Karpas-422 (cell line): ENCODE measurements around the gene ADAM22. TPM values are rescaled to one million over a fixed set of nuclear protein-coding genes. Genes with fewer than 3 reads are reported as not detected.

ENCODE experiments used
- DNase-seq: peaks from one replicate; pipeline ENCODE4 v3.0.0-alpha.2; 2015
- H2AFZ ChIP-seq: fragments of 200-600 bp; sonication (generic); 2 replicates; pipeline ENCODE4 v1.6.1; 2014; ENCODE audit warnings: antibody characterized with exemption, low read length, mixed read lengths
- H3K27ac ChIP-seq: fragments of 200-600 bp; sonication (generic); 2 replicates; pipeline ENCODE4 v1.5.1; 2014; ENCODE audit warnings: mild to moderate bottlenecking, low read length, moderate library complexity
- H3K27me3 ChIP-seq: fragments of 200-600 bp; sonication (generic); 2 replicates; pipeline ENCODE4 v1.6.1; 2014; ENCODE audit warnings: low read length, mixed read lengths
- H3K36me3 ChIP-seq: fragments of 200-600 bp; sonication (generic); 2 replicates; pipeline ENCODE4 v1.6.1; 2014; ENCODE audit warnings: low read length, mixed read lengths; ENCODE audit not compliant: insufficient read depth
- H3K4me1 ChIP-seq: fragments of 200-600 bp; sonication (generic); 2 replicates; pipeline ENCODE4 v1.6.1; 2014; ENCODE audit warnings: mild to moderate bottlenecking, low read length, mixed read lengths
- H3K4me2 ChIP-seq: fragments of 200-600 bp; sonication (generic); 2 replicates; pipeline ENCODE4 v1.6.1; 2014; ENCODE audit warnings: low read length, low read depth, mild to moderate bottlenecking; ENCODE audit not compliant: poor library complexity, severe bottlenecking
- H3K4me3 ChIP-seq: fragments of 200-600 bp; sonication (generic); 2 replicates; pipeline ENCODE4 v1.5.1; 2014; ENCODE audit warnings: mild to moderate bottlenecking, antibody characterized with exemption, low read length, mixed read lengths
- H3K79me2 ChIP-seq: fragments of 200-600 bp; sonication (generic); 2 replicates; pipeline ENCODE4 v1.6.1; 2014; ENCODE audit warnings: mild to moderate bottlenecking, low read length, mixed read lengths
- H3K9ac ChIP-seq: fragments of 200-600 bp; sonication (generic); 2 replicates; pipeline ENCODE4 v1.6.0; 2014; ENCODE audit warnings: low read length
- H3K9me2 ChIP-seq: fragments of 200-600 bp; sonication (generic), shearing (Covaris generic); replicated peaks from 2 replicates; pipeline ENCODE4 v1.6.0; 2014; ENCODE audit warnings: mild to moderate bottlenecking, low read length, moderate library complexity; ENCODE audit not compliant: insufficient read depth
- H3K9me3 ChIP-seq: fragments of 300-700, 200-600 bp; sonication (generic); 2 replicates; pipeline ENCODE4 v1.6.1; 2014; ENCODE audit warnings: low read length, mixed read lengths
- H4K20me1 ChIP-seq: fragments of 200-600 bp; sonication (generic); 2 replicates; pipeline ENCODE4 v1.6.1; 2014; ENCODE audit warnings: mild to moderate bottlenecking, antibody characterized with exemption, low read length, low read depth; ENCODE audit not compliant: insufficient read depth
- total RNA-seq: library from RNA; depleted of rRNA; stranded (reverse); fragments of >200 nt; shearing (Covaris generic); gene quantifications from 2 replicates; pipeline ENCODE4 v1.2.3, GENCODE V29; 2014; ENCODE audit warnings: low replicate concordance

ADAM22 gene
- total RNA-seq, 1 experiment from 2014 or later = 6.1 TPM

- Histone ChIP-seq H3K27me3 (no peaks in the 10 kb centered on the region; the same call in 1 of the 2 replicates), H3K4me1 (no peaks in the 10 kb centered on the region), H3K36me3 (no peaks in the 10 kb centered on the region), H3K9ac (no peak overlapping the region), H3K9me3 (no peaks in the 10 kb centered on the region), H3K9me2 (no peaks in the 10 kb centered on the region), H3K4me3 (no peak overlapping the region), H3K27ac (no peak overlapping the region), H3K79me2 (no peaks in the 10 kb centered on the region), H2AFZ (no peak overlapping the region), H4K20me1 (no peaks in the 10 kb centered on the region), H3K4me2 (no peak overlapping the region)
- no peak for DNase-seq
Observed at GRCh38 chr7:88027724-88028123, 93.7 kb downstream of the ADAM22 start.

GRCh38 chr7:88034083-88034695 lies 100.1 kb downstream of the ADAM22 start:
- Histone ChIP-seq H3K9me3 (no peaks in the 10 kb centered on the region), H3K79me2 (no peaks in the 10 kb centered on the region), H3K4me3 (no peak overlapping the region), H3K27me3 (no peaks in the 10 kb centered on the region; the same call in 1 of the 2 replicates), H4K20me1 (no peaks in the 10 kb centered on the region), H3K4me1 (no peaks in the 10 kb centered on the region), H3K36me3 (no peaks in the 10 kb centered on the region), H3K4me2 (no peak overlapping the region), H3K9ac (no peak overlapping the region), H3K27ac (no peak overlapping the region), H2AFZ (no peak overlapping the region), H3K9me2 (no peaks in the 10 kb centered on the region)
- no peak for DNase-seq

GRCh38 chr7:88037050-88037449 lies 103.0 kb downstream of the ADAM22 start:
- H3K9me2 ChIP-seq = no peaks in the 10 kb centered on the region
- DNase-seq = no peak
- H4K20me1 ChIP-seq = no peaks in the 10 kb centered on the region

GRCh38 chr7:88040694-88041093 lies 106.6 kb downstream of the ADAM22 start:
- H3K9me2 ChIP-seq = no peaks in the 10 kb centered on the region
- H3K27ac ChIP-seq = no peak overlapping the region
- H3K36me3 ChIP-seq = no peaks in the 10 kb centered on the region
- H3K4me2 ChIP-seq = no peak overlapping the region
- no peaks in the 10 kb centered on the region for H3K79me2 ChIP-seq
- H3K9ac ChIP-seq = no peak overlapping the region
- no peaks in the 10 kb centered on the region for H3K4me1 ChIP-seq
- H2AFZ ChIP-seq = no peak overlapping the region
- no peaks in the 10 kb centered on the region for H3K9me3 ChIP-seq
- DNase-seq = no peak
- no peaks in the 10 kb centered on the region for H3K27me3 ChIP-seq
- H3K4me3 ChIP-seq = no peak overlapping the region
- no peaks in the 10 kb centered on the region for H4K20me1 ChIP-seq

More at GRCh38 chr7:88037050-88037449, 103.0 kb downstream of the ADAM22 start:
- Histone ChIP-seq H3K36me3 (no peaks in the 10 kb centered on the region), H3K9me3 (no peaks in the 10 kb centered on the region), H2AFZ (no peak overlapping the region), H3K4me2 (no peak overlapping the region), H3K27ac (no peak overlapping the region), H3K9ac (no peak overlapping the region), H3K27me3 (no peaks in the 10 kb centered on the region; the same call in 1 of the 2 replicates), H3K4me1 (no peaks in the 10 kb centered on the region), H3K79me2 (no peaks in the 10 kb centered on the region), H3K4me3 (no peak overlapping the region)

- Histone ChIP-seq H3K9me3 (no peaks in the 10 kb centered on the region), H3K27me3 (no peaks in the 10 kb centered on the region), H3K4me1 (no peaks in the 10 kb centered on the region), H3K36me3 (no peaks in the 10 kb centered on the region), H3K79me2 (no peaks in the 10 kb centered on the region), H3K4me2 (no peak overlapping the region), H3K27ac (no peak overlapping the region), H4K20me1 (no peaks in the 10 kb centered on the region), H2AFZ (no peak overlapping the region), H3K9ac (no peak overlapping the region), H3K9me2 (no peaks in the 10 kb centered on the region), H3K4me3 (no peak overlapping the region)
- DNase-seq = no peak
Observed at GRCh38 chr7:88041583-88041982, 107.5 kb downstream of the ADAM22 start.

- Histone ChIP-seq H3K4me3 (no peak overlapping the region), H4K20me1 (no peaks in the 10 kb centered on the region), H3K9me3 (no peaks in the 10 kb centered on the region), H3K9me2 (no peaks in the 10 kb centered on the region), H2AFZ (no peak overlapping the region), H3K27ac (no peak overlapping the region), H3K27me3 (no peaks in the 10 kb centered on the region), H3K36me3 (no peaks in the 10 kb centered on the region), H3K4me1 (no peaks in the 10 kb centered on the region), H3K79me2 (no peaks in the 10 kb centered on the region), H3K4me2 (no peak overlapping the region), H3K9ac (no peak overlapping the region)
- DNase-seq = no peak
Observed at GRCh38 chr7:88042157-88042556, 108.1 kb downstream of the ADAM22 start.

GRCh38 chr7:88042803-88043202 lies 108.8 kb downstream of the ADAM22 start:
- Histone ChIP-seq H3K36me3 (no peaks in the 10 kb centered on the region), H3K9ac (no peak overlapping the region), H4K20me1 (no peaks in the 10 kb centered on the region), H3K27me3 (no peaks in the 10 kb centered on the region), H3K9me3 (no peaks in the 10 kb centered on the region), H2AFZ (no peak overlapping the region), H3K4me2 (no peak overlapping the region), H3K79me2 (no peaks in the 10 kb centered on the region), H3K4me1 (no peaks in the 10 kb centered on the region), H3K4me3 (no peak overlapping the region), H3K27ac (no peak overlapping the region), H3K9me2 (no peaks in the 10 kb centered on the region)
- no peak for DNase-seq

- no peak for DNase-seq
- no peak overlapping the region for H3K4me3 ChIP-seq
Observed at GRCh38 chr7:88044069-88044468, 110.0 kb downstream of the ADAM22 start.

More at GRCh38 chr7:88044069-88044468, 110.0 kb downstream of the ADAM22 start:
- no peaks in the 10 kb centered on the region for H4K20me1 ChIP-seq
- H3K9me2 ChIP-seq = no peaks in the 10 kb centered on the region
- H3K36me3 ChIP-seq = no peaks in the 10 kb centered on the region
- H3K9ac ChIP-seq = no peak overlapping the region
- no peaks in the 10 kb centered on the region for H3K79me2 ChIP-seq
- H3K4me1 ChIP-seq = no peaks in the 10 kb centered on the region
- H3K27ac ChIP-seq = no peak overlapping the region
- H3K4me2 ChIP-seq = no peak overlapping the region
- no peak overlapping the region for H2AFZ ChIP-seq
- H3K27me3 ChIP-seq = no peaks in the 10 kb centered on the region
- H3K9me3 ChIP-seq = no peaks in the 10 kb centered on the region
